Globus pallidus (tissue), 1 donor: Measurements from ENCODE around the gene TMEM116.
"Not testable (repeated sequence)": the region's sequence is repeated elsewhere in the genome, so short reads cannot be mapped to it uniquely, and the experiment has no call there.

ENCODE experiments used
- DNase-seq: peaks from one replicate; pipeline ENCODE4 v3.0.0-alpha.2; 2015; ENCODE audit warnings: low spot score

Gene TMEM116

GRCh38 chr12:112012775-112013600, at the start of gene TMEM116, which contains the start of gene ERP29:
Gene TMEM116 (minus strand): TSS chr12:112013165. CDS start chr12:112005270, 7,895 bp downstream.
Gene ERP29 (plus strand): TSS chr12:112013426. CDS start chr12:112013466, 40 bp downstream.
- DNase-seq = peak; percentile 98

- DNase-seq = no peak
Measured at GRCh38 chr12:112061137-112061536, 48.2 kb upstream of the TMEM116 start.

GRCh38 chr12:112049351-112049750, 36.4 kb upstream of the TMEM116 start:
- peak; percentile 41 for DNase-seq

GRCh38 chr12:112046003-112046402, 33.0 kb upstream of the TMEM116 start:
- DNase-seq = no peak

GRCh38 chr12:112036614-112037013, 23.6 kb upstream of the TMEM116 start:
- not testable (repeated sequence) for DNase-seq

- DNase-seq = no peak
Measured at GRCh38 chr12:112035219-112035785, 22.3 kb upstream of the TMEM116 start.

GRCh38 chr12:112032292-112032691, 19.3 kb upstream of the TMEM116 start:
- DNase-seq = no peak

- no peak for DNase-seq
Measured at GRCh38 chr12:112031472-112031871, 18.5 kb upstream of the TMEM116 start.

GRCh38 chr12:112029301-112029700, 16.3 kb upstream of the TMEM116 start:
- DNase-seq = no peak

- DNase-seq = no peak
Measured at GRCh38 chr12:112025808-112026375, 12.9 kb upstream of the TMEM116 start.

- DNase-seq = no peak
Measured at GRCh38 chr12:112023759-112024396, 10.9 kb upstream of the TMEM116 start.

- no peak for DNase-seq
Measured at GRCh38 chr12:112022241-112023016, 9.5 kb upstream of the TMEM116 start.

- DNase-seq = no peak
Measured at GRCh38 chr12:112020947-112021457, 8.0 kb upstream of the TMEM116 start.

- no peak for DNase-seq
Measured at GRCh38 chr12:112018571-112019237, 5.7 kb upstream of the TMEM116 start.

GRCh38 chr12:112017041-112017440, 4.1 kb upstream of the TMEM116 start:
- DNase-seq = no peak

- DNase-seq = no peak
Measured at GRCh38 chr12:112015938-112016337, 3.0 kb upstream of the TMEM116 start.

- peak; percentile 24 for DNase-seq
Measured at GRCh38 chr12:112013601-112014402, 837 bp upstream of the TMEM116 start.

GRCh38 chr12:112011685-112012084, 1.3 kb downstream of the TMEM116 start:
- DNase-seq = no peak

- no peak for DNase-seq
Measured at GRCh38 chr12:112010415-112011344, 2.3 kb downstream of the TMEM116 start.
